Activated CD4-positive, CD25-positive, alpha-beta regulatory T cell treated with anti-CD3 and anti-CD28 coated beads, Interleukin-2, amount 50 U/mL, for 24 hours (primary cell): Measurements from ENCODE around the gene EIF3J.
A peak's percentile ranks its signal among the peaks of the same experiment; 100 is the strongest.
"Not testable (repeated sequence)": the region's sequence is repeated elsewhere in the genome, so short reads cannot be mapped to it uniquely, and the experiment has no call there.

Source experiments
- ATAC-seq, 2 donors: fragments of 150-1000 bp; cut with Tn5 transposase; one replicate each; pipeline ENCODE4 v1.10.0; 2021; ENCODE audit warnings: mild to moderate bottlenecking in 1 of 2, moderate library complexity in 1 of 2

Gene EIF3J

DNA sequence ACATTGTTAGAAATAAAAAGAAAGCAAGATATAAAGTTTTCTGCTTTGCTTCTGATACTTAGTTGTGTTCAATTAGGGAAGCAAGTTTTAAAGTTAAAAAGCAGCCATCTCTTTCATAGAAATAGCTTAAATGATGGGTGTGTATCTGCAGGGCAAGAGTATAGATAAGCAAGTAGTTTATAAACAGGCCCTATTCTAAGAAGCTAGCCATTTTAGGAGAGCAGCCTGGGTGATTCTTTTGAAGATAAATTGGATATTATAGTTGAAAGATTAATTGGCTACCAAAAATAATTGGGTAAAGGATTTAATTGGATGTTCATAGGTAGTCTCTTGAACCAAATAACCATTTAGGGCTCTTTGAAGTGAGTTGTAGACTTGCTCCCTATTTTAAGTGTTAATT is 5.6 kb downstream of the EIF3J start:
- no peak for ATAC-seq

DNA sequence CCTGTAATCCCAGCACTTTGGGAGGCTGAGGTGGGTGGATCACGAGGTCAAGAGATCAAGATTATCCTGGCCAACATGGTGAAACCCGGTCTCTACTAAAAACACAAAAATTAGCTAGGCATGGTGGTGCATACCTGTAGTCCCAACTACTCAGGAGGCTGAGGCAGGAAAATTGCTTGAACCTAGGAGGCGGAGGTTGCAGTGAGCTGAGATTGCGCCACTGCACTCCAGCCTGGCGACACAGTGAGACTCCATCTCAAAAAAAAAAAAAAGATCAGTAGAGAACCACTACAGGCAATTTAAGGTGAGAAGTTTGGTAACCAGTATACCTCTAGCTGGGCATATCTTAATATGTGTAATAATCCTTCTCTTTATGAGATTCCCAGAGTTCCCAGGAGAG is 7.8 kb downstream of the EIF3J start:
- not testable (repeated sequence) for ATAC-seq

DNA sequence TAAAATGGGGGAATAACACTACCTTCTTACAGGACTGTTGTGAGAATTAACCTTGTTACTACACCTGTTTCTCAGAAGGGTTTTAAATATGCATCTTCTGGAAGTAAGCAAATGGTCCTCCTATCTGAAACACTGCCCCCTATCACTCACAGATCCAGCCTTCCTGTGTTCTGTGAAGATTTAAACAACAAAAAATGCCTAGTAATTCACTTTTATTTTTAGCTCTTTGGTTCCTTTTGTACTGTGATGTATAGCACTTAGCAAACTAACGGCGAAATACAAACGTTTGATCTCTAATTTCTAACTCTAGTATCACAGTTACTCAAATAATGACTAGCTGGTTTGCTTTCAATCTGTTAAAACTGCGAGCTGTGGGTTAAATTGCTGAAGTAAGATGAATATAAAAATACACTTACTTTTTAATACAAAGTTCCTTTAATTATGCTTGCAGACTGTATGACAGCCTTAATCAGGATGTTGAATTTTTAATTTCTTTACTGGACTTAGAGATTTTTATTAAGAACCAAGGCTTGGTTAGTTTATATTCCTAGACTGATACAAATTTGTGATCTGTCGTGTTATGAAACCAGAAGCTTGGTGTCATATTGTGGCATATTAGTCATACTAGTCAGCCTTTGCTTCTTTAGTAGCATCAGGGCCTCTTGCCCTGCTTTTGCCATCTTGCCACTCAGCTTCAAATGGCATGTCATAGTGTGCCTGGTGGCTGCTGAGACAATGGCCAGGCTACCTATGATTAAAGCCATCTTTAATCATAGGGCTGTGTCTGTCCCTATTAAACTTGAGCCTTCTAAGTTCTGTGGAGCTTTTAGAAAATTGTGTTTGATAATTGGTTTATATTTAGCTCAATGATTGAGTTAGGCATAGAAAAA is 9.2 kb downstream of the EIF3J start:
- ATAC-seq: peak; percentile 94 to 95

- not testable (repeated sequence) for ATAC-seq
These were observed 12.2 kb downstream of the EIF3J start for GRCh38 chr15:44549152-44549551.

DNA sequence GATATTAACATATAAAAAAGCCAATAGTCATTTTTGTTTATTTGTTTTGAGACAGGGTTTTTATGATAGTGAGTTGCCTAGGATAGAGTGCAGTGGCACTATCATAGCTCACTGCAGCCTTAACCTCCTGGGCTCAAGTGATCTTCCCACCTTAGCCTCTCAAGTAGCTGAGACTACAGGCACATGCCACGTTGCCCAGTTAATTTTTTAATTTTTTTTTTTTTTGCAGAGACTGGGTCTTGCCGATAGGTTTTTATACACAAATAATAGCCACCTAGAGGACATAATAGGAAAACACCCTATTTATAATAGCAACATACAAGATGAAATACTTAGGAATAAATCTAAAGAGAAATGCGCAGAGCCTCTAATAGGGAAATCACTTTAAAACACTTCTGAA is 13.3 kb downstream of the EIF3J start:
- ATAC-seq: no peak

DNA sequence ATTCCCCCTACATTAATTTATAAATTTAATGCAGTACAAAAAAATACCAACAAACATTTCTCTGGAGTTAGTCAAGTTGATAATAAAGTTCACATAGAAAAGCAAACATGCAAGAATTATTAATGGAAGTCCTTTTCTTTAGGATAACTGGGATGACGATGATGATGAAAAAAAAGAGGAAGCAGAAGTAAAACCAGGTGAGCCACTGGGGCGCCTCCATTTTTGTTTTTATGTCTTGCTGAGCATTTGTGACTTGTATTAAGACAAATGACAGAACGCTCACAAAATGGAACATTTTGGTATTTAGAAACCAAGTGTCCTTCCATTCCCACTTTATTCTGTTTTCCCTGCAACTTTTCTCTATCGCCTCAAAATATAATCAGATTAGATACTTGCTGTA is 13.8 kb downstream of the EIF3J start:
- ATAC-seq: no peak

DNA sequence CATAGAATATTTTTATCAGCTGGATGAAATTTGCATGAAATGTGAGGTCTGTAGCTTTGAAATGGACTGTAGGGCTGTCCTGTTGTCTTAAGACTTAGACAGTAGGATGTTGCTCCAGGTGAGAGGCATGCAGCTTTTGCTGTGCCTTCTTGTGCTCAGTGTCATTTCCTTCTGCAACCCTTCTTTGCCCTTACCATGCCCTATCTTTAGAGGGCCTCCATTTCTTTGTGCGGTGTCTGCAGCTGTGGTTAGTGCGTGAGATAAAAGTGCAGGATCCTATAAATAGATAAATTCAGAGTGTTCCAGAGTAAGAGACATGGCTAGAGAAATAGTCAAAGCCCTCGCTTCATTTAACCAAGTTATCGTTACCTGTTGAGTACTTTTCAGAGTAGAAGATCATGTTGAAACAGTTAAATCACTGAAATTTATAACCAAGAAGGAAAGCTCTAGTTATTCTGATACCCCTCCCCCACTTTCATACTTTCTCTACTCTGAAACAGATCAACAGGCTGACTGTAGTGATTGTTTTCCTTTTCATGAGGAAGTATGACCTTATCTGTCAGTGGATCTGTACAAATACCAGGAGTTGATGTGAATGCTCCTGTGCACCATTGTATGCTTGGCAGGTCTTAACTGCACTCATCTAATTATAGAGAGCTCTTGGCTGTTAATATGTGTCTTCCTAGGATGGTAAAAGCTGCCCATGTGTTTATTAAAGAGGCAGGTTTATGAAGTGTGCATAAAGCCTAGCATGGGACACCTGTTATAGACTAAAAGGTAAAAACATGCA is 18.2 kb downstream of the EIF3J start:
- ATAC-seq: no peak

GRCh38 chr15:44560926-44561325 is 24.0 kb downstream of the EIF3J start:
- not testable (repeated sequence) for ATAC-seq

GRCh38 chr15:44565387-44566154 is 28.6 kb downstream of the EIF3J start:
- ATAC-seq: no peak

DNA sequence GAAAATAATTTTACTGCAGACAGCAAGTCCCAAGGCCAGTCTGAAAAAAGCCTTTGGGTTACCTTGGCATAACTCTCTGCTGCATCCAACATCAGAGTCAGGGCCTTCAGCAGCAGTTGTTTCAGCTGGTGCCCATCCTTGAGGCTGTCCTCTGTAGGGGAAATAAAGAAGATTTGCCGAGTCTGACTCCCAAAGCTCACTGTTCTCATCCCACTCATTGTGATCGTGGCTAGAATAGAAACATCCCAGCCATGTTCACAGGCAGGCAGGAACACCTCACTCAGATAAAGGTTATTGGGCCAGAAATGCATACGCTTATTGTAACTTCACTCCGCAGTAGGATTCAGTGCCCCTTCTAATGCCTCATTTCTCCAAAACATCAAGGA is 29.2 kb downstream of the EIF3J start:
- ATAC-seq: no peak

- ATAC-seq: no peak
These were observed 31.4 kb downstream of the EIF3J start for GRCh38 chr15:44568338-44568737.

DNA sequence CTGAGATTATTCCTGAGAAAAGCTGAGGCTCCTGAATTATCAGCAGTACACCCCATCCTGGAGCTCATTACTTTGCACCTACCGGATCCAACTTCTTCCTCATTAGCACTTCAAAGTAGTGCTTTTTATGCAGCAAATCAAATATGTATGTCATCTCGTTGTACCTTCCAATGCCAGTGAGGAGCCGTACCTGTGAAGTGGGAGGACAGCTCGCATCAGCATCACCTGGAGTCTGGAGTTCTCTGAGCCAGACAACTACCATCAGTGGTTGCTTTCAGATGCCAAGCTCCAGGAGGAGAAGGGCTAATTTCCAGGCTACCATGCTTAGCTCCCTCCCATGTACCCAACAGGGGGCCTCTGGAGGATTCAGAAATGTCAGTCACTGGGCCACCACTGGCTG is 32.4 kb downstream of the EIF3J start:
- no peak for ATAC-seq

- ATAC-seq: no peak
These were observed 33.4 kb downstream of the EIF3J start for GRCh38 chr15:44570361-44570760.

GRCh38 chr15:44573386-44573785 is 36.4 kb downstream of the EIF3J start:
- no peak for ATAC-seq

DNA sequence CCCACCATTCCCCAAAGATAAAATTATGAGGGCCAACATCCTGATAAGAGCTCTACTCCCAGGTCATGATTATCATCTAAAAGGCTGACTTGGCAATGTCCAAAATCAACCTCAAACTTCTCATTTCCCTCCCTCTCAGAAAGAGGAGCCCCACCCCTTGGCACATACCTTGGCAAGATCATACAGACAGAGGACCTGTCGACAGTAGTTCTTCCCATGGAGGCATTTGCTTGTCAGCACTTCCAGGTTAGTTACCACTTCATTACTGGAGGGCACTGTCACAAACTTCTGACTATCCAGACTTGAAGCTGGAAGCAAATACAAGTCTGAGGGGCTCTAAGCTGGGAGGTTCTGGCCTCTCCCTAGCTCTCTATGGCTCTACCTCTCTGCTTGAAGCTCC is 37.8 kb downstream of the EIF3J start:
- ATAC-seq: no peak

DNA sequence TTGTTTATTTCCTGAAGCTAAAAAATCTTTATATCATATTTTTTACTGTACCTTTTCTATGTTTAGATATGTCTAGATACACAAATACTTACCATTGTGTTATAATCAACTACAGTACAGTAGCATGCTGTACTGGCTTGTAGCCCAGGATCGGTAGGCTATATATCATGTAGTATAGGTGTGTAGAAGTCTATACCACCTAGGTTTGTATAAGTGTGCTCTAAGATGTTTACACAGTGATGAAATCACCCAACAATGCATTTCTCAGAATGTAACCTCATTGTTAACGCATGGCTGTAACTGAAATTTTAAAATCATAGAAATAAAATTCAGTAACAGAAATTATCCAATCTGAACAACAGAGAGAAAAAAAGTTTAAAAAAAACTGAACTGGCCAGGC is 43.2 kb downstream of the EIF3J start:
- no peak for ATAC-seq

GRCh38 chr15:44584162-44584749 is 47.3 kb downstream of the EIF3J start:
- peak; percentile 84 to 85 for ATAC-seq

DNA sequence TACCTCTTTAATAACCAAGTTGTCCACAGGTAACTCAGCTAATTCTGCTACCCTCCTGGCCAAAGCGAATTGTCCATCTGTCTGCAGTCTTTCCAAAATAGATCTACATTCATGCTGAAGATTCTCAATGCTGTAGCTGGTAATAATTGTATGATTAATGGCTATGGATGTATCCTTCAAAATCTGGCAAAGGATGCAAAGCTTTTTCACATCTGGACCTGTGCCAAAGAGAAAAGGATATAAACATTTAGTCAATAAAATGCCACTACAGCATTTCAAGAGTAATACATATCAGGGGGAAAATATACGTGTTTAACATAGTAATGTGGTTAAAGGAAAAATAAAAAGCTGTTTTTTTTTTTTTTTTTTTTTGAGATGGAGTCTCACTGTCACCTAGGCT is 48.7 kb downstream of the EIF3J start:
- no peak for ATAC-seq

- ATAC-seq: no peak
These were observed 51.6 kb downstream of the EIF3J start for GRCh38 chr15:44588541-44588940.

DNA sequence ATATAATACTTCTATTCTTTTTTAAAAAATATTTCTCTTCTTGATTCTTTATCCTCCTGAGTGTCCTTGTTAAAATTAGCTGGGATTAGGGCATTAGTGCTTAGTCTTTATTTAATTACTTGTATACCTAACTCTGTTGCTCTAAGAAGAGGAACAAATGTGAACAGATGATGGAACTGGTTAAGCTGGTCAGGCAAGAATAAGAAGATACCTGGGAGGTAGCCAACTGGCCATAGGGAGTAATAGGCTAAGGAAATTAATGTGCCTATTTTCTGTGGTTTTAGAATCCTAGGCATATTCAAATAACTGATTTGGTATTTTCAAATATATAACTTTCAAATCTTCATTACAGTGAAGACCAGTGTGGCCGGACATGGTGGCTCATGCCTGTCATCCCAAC is 54.4 kb downstream of the EIF3J start:
- no peak for ATAC-seq

DNA sequence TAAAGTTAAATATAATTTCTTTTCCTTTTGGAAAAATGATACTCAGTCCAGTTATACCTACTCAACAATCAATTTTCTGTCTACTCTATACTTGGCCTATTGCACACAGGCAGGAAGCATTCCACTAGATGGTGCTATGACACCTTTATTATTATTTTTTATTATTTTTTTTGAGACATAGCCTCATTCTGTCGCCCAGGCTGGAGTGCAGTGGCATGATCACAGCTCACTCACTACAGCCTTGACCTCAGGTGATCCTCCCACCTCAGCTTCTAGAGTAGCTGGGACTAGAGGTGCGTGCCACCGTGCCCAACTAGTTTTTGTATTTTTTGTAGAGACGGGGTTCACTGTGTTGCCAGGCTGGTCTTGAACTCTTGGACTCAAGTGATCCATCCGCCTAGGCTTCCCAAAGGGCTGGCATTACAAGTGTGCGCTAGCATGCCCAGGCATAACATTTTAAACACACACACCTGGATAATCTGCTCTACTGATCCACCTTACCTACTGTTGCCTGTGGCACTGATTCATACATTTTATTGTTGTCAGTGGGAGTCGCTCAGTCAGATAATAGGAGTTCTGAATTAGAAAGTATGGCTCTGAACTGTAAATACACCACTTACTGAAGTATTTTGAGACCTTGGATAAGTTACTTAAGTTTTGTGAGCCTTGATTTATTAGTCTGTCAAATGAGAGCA is 56.2 kb downstream of the EIF3J start:
- ATAC-seq: peak; percentile 49 to 50

GRCh38 chr15:44595246-44595645 is 58.3 kb downstream of the EIF3J start:
- no peak for ATAC-seq
